GM10847 (cell line): ENCODE data around the gene DUOXA2.

Experiments
- POLR2A ChIP-seq: IDR thresholded peaks from 2 replicates; pipeline ENCODE4 v1.6.1; 2011; ENCODE audit not compliant: insufficient read length; ENCODE audit errors: extremely low read depth

The DUOXA2 gene

GRCh38 chr15:45130291-45131000 lies 16.3 kb downstream of the DUOXA2 start:
- TF ChIP-seq POLR2A, result no peak

- TF ChIP-seq POLR2A, result no peak
These were observed 17.4 kb downstream of the DUOXA2 start for GRCh38 chr15:45131510-45131909.

- no peak for TF ChIP-seq POLR2A
These were observed 18.9 kb downstream of the DUOXA2 start for GRCh38 chr15:45132844-45133560.

- no peak for TF ChIP-seq POLR2A
These were observed 19.4 kb downstream of the DUOXA2 start for GRCh38 chr15:45133561-45133920.

- TF ChIP-seq POLR2A, result no peak
These were observed 19.9 kb downstream of the DUOXA2 start for GRCh38 chr15:45134046-45134445.

GRCh38 chr15:45134682-45135604 lies 20.8 kb downstream of the DUOXA2 start:
- TF ChIP-seq POLR2A, result no peak

- no peak for TF ChIP-seq POLR2A
These were observed 22.2 kb downstream of the DUOXA2 start for GRCh38 chr15:45136378-45136764.

GRCh38 chr15:45137703-45138102 lies 23.6 kb downstream of the DUOXA2 start:
- TF ChIP-seq POLR2A, result no peak

- TF ChIP-seq POLR2A, result no peak
These were observed 25.0 kb downstream of the DUOXA2 start for GRCh38 chr15:45138814-45139765.

GRCh38 chr15:45139770-45140169 lies 25.6 kb downstream of the DUOXA2 start:
- TF ChIP-seq POLR2A, result no peak

- TF ChIP-seq POLR2A, result no peak
These were observed 26.6 kb downstream of the DUOXA2 start for GRCh38 chr15:45140557-45141250.

- no peak for TF ChIP-seq POLR2A
These were observed 27.3 kb downstream of the DUOXA2 start for GRCh38 chr15:45141386-45141785.

GRCh38 chr15:45143056-45143455 lies 28.9 kb downstream of the DUOXA2 start:
- TF ChIP-seq POLR2A, result no peak

GRCh38 chr15:45143946-45144345 lies 29.8 kb downstream of the DUOXA2 start:
- no peak for TF ChIP-seq POLR2A
